Colonic mucosa (tissue), 4 donors: ENCODE data around the gene TMEM238L. TPM values are rescaled to one million over a fixed set of nuclear protein-coding genes. Genes with fewer than 3 reads are reported as not detected.

ENCODE experiments used
- DNase-seq: peaks from one replicate; pipeline ENCODE4 v3.0.0-alpha.2; 2020
- H3K27ac ChIP-seq: fragments of 200-600 bp; one replicate; pipeline ENCODE4 v1.8.0; 2021
- H3K27me3 ChIP-seq: fragments of 200-600 bp; one replicate; pipeline ENCODE4 v1.8.0; 2021
- H3K36me3 ChIP-seq: fragments of 200-600 bp; one replicate; pipeline ENCODE4 v1.8.0; 2021
- H3K4me1 ChIP-seq: fragments of 200-600 bp; one replicate; pipeline ENCODE4 v1.8.0; 2021; ENCODE audit warnings: mild to moderate bottlenecking
- H3K4me3 ChIP-seq: fragments of 200-600 bp; one replicate; pipeline ENCODE4 v1.8.0; 2021
- H3K9ac ChIP-seq, 2 donors: one replicate each; pipeline ENCODE4 v1.7.0; 2013; ENCODE audit warnings: control low read depth in 2 of 2, low read depth in 2 of 2, low read length in 2 of 2
- H3K9me3 ChIP-seq: fragments of 200-600 bp; one replicate; pipeline ENCODE4 v1.8.0; 2021
- intact Hi-C: fragments of 100-400 bp; cut with DNase I; formaldehyde crosslinking; loops from one replicate; pipeline ENCODE4 v1.14.1; 2022
- total RNA-seq, 2 donors: library from RNA; stranded (reverse); fragmentation: NEBNext Ultra II Directional in 1 of 2; extraction: Animal tissue kit (Norgen Biotek cat#: 25700) in 1 of 2; gene quantifications; one replicate each; pipeline ENCODE4 v1.2.1, GENCODE V29; 2021
- TF ChIP-seq, protein P1 (sequence below): fragments of 200-600 bp; IDR thresholded peaks from one replicate; pipeline ENCODE4 v1.8.0; 2022; ENCODE audit warnings: antibody characterized with exemption, mild to moderate bottlenecking
- donor health status: healthy.
- donor health status: DM: no; HTN: no; CAD: no.
- donor health status: DM: no; HTN: no; CAD: no.

The TMEM238L gene
- total RNA-seq, 2 donors from 2014 or later, result 63.1 to 68.8 TPM

DNA sequence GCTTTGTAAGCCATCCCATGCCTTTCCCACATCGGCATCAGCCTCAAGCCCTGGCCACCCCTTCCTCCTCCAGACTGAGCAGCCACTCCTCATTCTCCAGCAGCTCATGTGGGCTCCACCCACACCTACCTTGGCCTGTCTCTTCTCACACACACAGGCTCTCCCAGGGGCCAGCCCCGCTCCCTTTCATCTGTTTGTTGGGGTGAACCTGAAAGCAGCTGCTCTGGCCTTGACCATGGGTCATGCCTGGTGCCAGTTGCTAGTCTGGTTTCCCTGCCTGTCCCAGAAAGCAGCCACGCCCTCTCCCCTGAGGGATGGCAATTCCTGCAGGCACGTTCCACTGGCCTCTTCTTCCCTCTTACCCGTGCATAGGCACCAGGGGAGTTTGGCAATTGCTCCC lies 11.4 kb upstream of the TMEM238L start:
- H3K9me3 ChIP-seq, result no peaks in the 10 kb centered on the region
- DNase-seq, result peak; percentile 91
- peak overlapping the region in 1 of 2 donors; percentile 42 for H3K9ac ChIP-seq
- H3K4me3 ChIP-seq, result no peak overlapping the region
- H3K27ac ChIP-seq, result peak overlapping the region; percentile 66
- H3K36me3 ChIP-seq, result no peaks in the 10 kb centered on the region
- H3K27me3 ChIP-seq, result no peaks in the 10 kb centered on the region
- intact Hi-C loops, result no loop called here
- H3K4me1 ChIP-seq, result peaks cover 6% of the 10 kb centered on the region
- TF ChIP-seq, protein P1, sequence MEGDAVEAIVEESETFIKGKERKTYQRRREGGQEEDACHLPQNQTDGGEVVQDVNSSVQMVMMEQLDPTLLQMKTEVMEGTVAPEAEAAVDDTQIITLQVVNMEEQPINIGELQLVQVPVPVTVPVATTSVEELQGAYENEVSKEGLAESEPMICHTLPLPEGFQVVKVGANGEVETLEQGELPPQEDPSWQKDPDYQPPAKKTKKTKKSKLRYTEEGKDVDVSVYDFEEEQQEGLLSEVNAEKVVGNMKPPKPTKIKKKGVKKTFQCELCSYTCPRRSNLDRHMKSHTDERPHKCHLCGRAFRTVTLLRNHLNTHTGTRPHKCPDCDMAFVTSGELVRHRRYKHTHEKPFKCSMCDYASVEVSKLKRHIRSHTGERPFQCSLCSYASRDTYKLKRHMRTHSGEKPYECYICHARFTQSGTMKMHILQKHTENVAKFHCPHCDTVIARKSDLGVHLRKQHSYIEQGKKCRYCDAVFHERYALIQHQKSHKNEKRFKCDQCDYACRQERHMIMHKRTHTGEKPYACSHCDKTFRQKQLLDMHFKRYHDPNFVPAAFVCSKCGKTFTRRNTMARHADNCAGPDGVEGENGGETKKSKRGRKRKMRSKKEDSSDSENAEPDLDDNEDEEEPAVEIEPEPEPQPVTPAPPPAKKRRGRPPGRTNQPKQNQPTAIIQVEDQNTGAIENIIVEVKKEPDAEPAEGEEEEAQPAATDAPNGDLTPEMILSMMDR, result no peak

DNA sequence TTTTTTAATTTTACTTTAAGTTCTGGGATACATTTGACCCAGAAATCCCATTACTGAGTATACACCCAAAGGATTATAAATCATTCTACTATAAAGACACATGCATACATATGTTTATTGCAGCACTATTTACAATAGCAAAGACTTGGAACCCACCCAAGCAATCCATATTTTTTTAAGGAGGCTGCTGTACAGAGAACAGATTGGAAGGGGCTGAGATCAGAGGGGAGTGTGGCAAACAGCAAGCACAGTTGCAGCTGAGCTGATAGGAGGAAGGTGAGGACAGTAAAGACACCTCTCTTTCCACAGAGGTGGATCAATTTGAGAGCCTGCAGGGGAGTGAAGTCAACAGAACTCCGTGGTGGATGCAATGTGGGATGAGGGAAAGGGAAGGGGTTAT lies 10.2 kb upstream of the TMEM238L start:
- no peaks in the 10 kb centered on the region for H3K9me3 ChIP-seq
- H3K4me3 ChIP-seq, result no peak overlapping the region
- peak; percentile 75 for DNase-seq
- no peaks in the 10 kb centered on the region for H3K36me3 ChIP-seq
- H3K9ac ChIP-seq, result peak overlapping the region in 1 of 2 donors; percentile 42
- TF ChIP-seq, protein P1, result no peak
- H3K27me3 ChIP-seq, result no peaks in the 10 kb centered on the region
- intact Hi-C loops, result no loop called here
- H3K27ac ChIP-seq, result peak overlapping the region; percentile 66
- H3K4me1 ChIP-seq, result peaks cover 6% of the 10 kb centered on the region

DNA sequence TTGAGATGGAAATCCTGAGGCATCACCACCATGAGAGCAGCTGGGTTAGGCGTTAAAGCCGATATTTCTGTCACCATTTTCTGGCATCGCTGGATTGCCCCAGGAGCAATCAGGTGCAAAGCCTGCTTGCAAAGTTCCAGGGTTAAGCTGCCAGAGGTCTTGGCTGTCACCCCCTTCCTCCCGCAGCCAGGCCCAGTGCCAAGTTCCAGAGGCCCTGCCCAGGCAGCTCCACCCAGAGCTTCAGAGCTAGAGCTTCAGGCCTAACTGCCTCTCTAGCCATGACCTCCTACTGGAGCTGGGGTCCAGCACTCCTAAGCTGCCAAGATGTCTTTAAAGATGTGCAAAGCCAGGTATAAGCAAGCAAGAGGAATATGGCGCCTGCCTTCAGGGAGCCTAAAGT lies 8.8 kb upstream of the TMEM238L start:
- Histone ChIP-seq H3K4me3 (no peak overlapping the region), H3K27me3 (no peaks in the 10 kb centered on the region), H3K9me3 (no peaks in the 10 kb centered on the region), H3K27ac (peak overlapping the region; percentile 66), H3K36me3 (no peaks in the 10 kb centered on the region), H3K9ac (peak overlapping the region in 1 of 2 donors; percentile 38), H3K4me1 (peaks cover 6% of the 10 kb centered on the region)
- TF ChIP-seq, protein P1, result no peak
- intact Hi-C loops, result no loop called here
- DNase-seq, result peak; percentile 92

DNA sequence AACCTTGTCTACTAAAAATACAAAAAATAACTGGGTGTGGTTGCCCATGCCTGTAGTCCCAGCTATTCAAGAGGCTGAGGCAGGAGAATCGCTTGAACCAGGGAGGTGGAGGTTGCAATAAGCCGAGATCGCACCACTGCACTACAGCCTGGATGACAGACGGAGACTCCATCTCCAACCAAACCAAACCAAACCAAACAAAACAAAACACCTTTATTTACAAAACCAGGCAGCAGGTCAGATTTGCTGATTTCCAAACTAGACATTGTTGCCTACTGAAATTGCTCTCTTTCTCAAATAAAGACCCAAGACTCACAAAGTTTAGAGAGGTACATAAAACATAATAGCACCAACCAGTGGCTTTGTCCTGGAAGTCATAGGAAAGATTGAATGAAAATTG lies 5.7 kb upstream of the TMEM238L start:
- intact Hi-C loops, result no loop called here
- no peaks in the 10 kb centered on the region for H3K36me3 ChIP-seq
- TF ChIP-seq, protein P1, result no peak
- H3K4me3 ChIP-seq, result no peak overlapping the region
- DNase-seq, result no peak
- H3K9ac ChIP-seq, result no peak overlapping the region
- no peak overlapping the region for H3K27ac ChIP-seq
- peaks cover 6% of the 10 kb centered on the region for H3K4me1 ChIP-seq
- no peaks in the 10 kb centered on the region for H3K27me3 ChIP-seq
- H3K9me3 ChIP-seq, result no peaks in the 10 kb centered on the region

DNA sequence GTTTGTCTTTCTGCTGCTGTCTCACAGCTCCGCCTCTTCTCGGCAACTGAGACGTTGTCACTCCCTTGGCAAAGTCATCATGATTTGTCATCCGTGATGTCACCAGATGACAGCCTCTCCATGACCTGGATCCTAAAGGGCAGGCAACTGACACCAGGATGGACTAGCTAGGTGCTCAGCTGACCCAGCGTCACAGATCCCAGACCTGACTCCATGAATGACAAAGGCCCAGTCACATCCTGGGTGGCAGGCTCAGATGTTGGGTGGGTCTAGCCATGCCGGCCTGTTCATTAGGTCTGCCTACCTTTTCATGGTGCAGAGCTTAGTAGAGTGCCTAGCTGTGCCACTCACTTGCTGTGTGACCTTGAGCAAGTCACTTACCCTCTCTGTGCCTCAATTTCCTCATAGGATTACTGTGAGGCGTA lies 3.8 kb upstream of the TMEM238L start:
- intact Hi-C loops, result no loop called here
- no peak for DNase-seq
- Histone ChIP-seq H3K36me3 (no peaks in the 10 kb centered on the region), H3K4me1 (no peaks in the 10 kb centered on the region), H3K27ac (no peak overlapping the region), H3K9me3 (no peaks in the 10 kb centered on the region), H3K9ac (no peak overlapping the region), H3K4me3 (no peak overlapping the region), H3K27me3 (no peaks in the 10 kb centered on the region)
- TF ChIP-seq, protein P1, result no peak
